ENCODE results near the gene ARHGAP30. TPM values are rescaled to one million over a fixed set of nuclear protein-coding genes. Genes with fewer than 3 reads are reported as not detected.
A peak's percentile ranks its signal among the peaks of the same experiment; 100 is the strongest.

The ARHGAP30 gene
- total RNA-seq, 6 donors from 2014 or later, result 26.8 to 69.9 (median 51.2) TPM

DNA sequence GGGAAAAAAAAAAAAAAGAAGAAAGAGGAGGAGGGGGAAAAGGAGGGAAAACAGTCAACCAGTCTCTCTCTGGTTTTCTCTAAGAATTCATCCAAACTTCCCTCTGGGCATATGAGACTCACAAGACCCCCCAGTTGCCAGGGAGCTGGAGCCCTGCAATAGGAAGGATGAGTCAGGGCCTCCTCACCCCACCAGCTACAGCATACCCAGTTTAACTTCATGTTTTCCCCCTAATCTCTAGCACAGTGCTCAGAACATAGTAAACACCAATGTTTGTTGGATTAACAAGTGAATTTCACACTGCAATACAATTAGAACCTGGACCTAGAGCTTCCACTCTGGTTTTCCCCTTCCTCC lies 56.6 kb downstream of the ARHGAP30 start:
- Histone ChIP-seq H3K27ac (peak overlapping the region; percentile 91 to 96 (median 92)), H3K36me3 (peaks cover 0 to 2% (median 0%) of the 10 kb centered on the region in 4 donors), H3K9me3 (no peaks in the 10 kb centered on the region), H3K4me3 (peak overlapping the region in 3 of 4 donors; percentile 20 to 40 (median 22)), H3K27me3 (no peaks in the 10 kb centered on the region), H3K4me1 (peaks cover 72 to 94% (median 74%) of the 10 kb centered on the region in 4 donors)
- peak in 1 of 2 donors; percentile 69 for DNase-seq
- ATAC-seq (ENCODE audit: low FRiP score in 2 of 2), result peak in 1 of 2 donors; percentile 61
- TF ChIP-seq POLR2A (IDR thresholded peaks at IDR 0.05), result no peak
- TF ChIP-seq EP300 (IDR thresholded peaks at IDR 0.05), result no peak
- no peak for TF ChIP-seq CTCF (IDR thresholded peaks at IDR 0.05)
- no peak for TF ChIP-seq POLR2AphosphoS5 (IDR thresholded peaks at IDR 0.05)

GRCh38 chr1:161012420-161012819 lies 57.3 kb downstream of the ARHGAP30 start:
- 78 to 89% methylated on average over 3 of the region's 3 CpGs for WGBS, 2 donors
- H3K4me1 ChIP-seq, result peaks cover 69 to 94% (median 71%) of the 10 kb centered on the region in 4 donors
- peaks cover 0 to 6% (median 0%) of the 10 kb centered on the region in 4 donors for H3K36me3 ChIP-seq
- H3K27me3 ChIP-seq, result no peaks in the 10 kb centered on the region
- H3K4me3 ChIP-seq, result no peak overlapping the region
- ATAC-seq (ENCODE audit: low FRiP score in 2 of 2), result no peak
- H3K27ac ChIP-seq, result peak overlapping the region; percentile 91 to 96 (median 92)
- no peaks in the 10 kb centered on the region for H3K9me3 ChIP-seq
- TF ChIP-seq CTCF (IDR thresholded peaks at IDR 0.05), result no peak
- no peak for TF ChIP-seq EP300 (IDR thresholded peaks at IDR 0.05)
- TF ChIP-seq POLR2A (IDR thresholded peaks at IDR 0.05), result no peak
- no peak for TF ChIP-seq POLR2AphosphoS5 (IDR thresholded peaks at IDR 0.05)
- no peak for DNase-seq

DNA sequence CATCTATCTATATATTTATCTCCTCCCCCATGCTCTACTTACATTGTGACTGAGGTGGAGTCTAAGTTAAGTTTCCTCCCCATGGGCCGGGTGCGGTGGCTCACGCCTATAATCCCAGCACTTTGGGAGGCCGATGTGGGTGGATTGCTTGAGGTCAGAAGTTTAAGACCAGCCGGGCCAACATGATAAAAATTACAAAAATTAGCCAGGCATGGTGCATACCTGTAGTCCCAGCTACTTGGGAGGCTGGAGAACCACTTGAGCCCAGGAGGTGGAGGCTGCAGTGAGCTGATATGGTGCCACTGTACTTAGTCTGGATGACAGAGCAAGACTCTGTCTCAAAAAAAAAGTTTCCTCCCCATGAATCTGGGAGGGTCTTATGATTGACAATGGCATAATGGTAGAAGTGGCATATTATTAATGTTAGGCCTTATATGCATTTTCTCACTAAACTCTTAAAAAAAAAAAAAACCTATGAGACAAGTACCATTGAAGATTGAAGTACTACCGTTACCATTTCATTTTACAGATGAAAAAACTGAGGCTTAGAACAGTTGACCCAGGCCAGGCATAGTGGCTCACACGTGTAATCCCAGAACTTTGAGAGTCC lies 60.0 kb downstream of the ARHGAP30 start:
- no peak overlapping the region for H3K4me3 ChIP-seq
- 64 to 94% methylated on average over 7 of the region's 7 CpGs for WGBS, 2 donors
- H3K27ac ChIP-seq, result peak overlapping the region; percentile 7 to 65 (median 44)
- peaks cover 51 to 83% (median 60%) of the 10 kb centered on the region in 4 donors for H3K4me1 ChIP-seq
- DNase-seq (no peak), ATAC-seq (ENCODE audit: low FRiP score in 2 of 2) (no peak)
- TF ChIP-seq POLR2A (IDR thresholded peaks at IDR 0.05), result no peak
- no peak for TF ChIP-seq CTCF (IDR thresholded peaks at IDR 0.05)
- no peak for TF ChIP-seq EP300 (IDR thresholded peaks at IDR 0.05)
- TF ChIP-seq POLR2AphosphoS5 (IDR thresholded peaks at IDR 0.05), result no peak
- no peaks in the 10 kb centered on the region for H3K27me3 ChIP-seq
- H3K9me3 ChIP-seq, result no peaks in the 10 kb centered on the region
- peaks cover 0 to 6% (median 0%) of the 10 kb centered on the region in 4 donors for H3K36me3 ChIP-seq

DNA sequence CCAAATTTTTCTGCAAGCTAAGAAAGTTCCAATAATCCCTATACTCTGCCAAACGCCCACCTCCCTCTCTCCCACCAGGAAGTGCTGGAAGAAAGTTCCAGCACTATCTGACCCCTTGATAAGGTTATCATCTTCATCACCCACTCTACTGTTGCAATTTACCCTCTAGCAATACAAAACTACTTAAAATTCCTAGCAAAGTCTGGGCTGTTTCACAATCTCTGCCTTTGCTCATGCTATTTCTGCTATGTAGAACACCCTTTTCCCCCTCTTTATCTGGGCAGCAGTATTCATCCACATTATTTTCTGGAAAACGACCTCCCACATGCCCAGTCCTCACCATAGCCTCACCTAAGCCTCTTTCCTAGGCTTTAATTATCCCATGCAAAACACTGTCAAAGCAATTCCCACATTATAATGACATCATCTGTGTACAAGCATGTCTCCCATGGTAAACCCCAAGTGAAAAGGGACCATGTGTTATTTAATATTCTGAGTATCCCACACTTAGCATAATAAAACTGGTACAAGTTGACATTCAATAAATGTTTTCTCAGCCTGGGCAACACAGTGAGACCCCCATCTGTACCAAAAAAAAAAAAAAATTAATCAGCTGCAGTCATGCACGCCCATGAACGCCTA lies 60.7 kb downstream of the ARHGAP30 start:
- no peak for ATAC-seq (ENCODE audit: low FRiP score in 2 of 2)
- 67 to 70% methylated on average over 4 of the region's 4 CpGs for WGBS, 2 donors

More for the DNA sequence above, 60.7 kb downstream of the ARHGAP30 start:
- no peak for DNase-seq
- Histone ChIP-seq H3K4me1 (peaks cover 44 to 78% (median 53%) of the 10 kb centered on the region in 4 donors), H3K27me3 (no peaks in the 10 kb centered on the region), H3K9me3 (no peaks in the 10 kb centered on the region), H3K27ac (peak overlapping the region; percentile 7 to 65 (median 37)), H3K4me3 (no peak overlapping the region), H3K36me3 (peaks cover 0 to 6% (median 0%) of the 10 kb centered on the region in 4 donors)
- TF ChIP-seq CTCF (IDR thresholded peaks at IDR 0.05), result no peak
- no peak for TF ChIP-seq POLR2A (IDR thresholded peaks at IDR 0.05)
- TF ChIP-seq POLR2AphosphoS5 (IDR thresholded peaks at IDR 0.05), result peak in 1 of 2 donors; percentile 27
- TF ChIP-seq EP300 (IDR thresholded peaks at IDR 0.05), result peak in 2 of 4 donors; percentile 2 to 5
